Measurements from ENCODE around the gene TMEM63C.
"Not testable (repeated sequence)": the region's sequence is repeated elsewhere in the genome, so short reads cannot be mapped to it uniquely, and the experiment has no call there.

The TMEM63C gene

DNA sequence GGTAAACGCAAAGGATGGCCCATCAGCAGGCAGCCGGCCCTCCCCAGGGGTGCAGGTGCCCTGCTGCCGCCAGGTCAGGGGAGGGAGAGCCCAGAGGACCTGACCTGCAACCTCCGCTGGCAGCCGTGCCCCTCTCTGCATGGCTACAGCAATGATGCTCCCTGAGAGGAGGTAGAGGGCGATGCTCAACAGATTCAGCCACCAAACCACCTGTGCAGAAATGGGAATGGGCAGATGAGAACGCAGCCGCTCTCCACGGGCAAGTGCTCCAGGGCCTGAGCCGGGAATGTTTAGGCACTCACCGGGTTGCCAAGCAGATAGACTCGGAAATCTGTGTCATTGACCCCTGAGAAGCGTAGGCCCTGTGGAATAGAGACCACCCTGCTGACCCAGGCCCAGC is 98.1 kb downstream of the TMEM63C start:
- DNase-seq, result no peak

DNA sequence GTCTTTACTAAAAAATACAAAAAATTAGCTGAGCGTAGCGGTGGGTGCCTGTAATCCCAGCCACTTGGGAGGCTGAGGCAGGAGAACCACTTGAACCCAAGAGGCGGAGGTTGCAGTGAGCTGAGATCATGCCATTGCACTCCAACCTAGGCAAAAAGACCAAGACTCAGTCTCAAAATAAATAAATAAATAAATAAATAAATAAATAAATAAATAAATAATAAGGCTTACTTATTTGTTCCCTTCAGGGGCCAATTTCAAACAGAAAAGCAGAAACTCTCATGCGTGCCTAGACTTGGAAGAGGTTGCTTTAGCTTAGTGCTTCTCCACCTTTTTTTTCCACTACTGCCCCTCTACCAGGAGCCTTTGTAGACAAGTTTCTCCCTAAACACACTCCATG is 99.3 kb downstream of the TMEM63C start:
- DNase-seq, result not testable (repeated sequence)

DNA sequence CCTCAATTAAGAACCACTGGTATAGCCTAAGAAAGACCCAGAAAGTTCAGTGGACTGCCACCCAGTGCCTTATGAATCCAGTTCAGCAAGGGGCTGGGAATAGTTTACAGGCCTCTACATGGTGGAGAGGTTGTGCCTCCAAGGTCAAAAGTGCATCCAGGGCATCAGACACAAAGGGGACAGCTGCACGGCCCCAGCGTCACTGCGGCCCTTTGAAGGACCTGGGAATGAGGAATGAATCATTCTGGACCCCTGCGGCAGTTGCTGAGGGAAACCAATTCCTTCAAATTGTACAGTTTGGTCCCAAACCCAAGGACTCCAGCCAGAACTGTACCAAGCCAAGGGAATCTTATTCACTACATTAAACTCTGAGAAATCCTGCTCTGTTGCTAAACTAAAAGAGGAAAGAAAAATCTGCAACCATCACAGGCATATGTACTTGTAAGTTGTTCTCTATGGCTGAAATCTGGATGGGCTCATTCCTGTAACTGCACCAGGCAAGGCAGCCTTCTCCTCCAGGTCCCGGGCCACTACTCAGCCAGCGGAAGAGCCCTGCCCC is 100.3 kb downstream of the TMEM63C start:
- no peak for DNase-seq

DNA sequence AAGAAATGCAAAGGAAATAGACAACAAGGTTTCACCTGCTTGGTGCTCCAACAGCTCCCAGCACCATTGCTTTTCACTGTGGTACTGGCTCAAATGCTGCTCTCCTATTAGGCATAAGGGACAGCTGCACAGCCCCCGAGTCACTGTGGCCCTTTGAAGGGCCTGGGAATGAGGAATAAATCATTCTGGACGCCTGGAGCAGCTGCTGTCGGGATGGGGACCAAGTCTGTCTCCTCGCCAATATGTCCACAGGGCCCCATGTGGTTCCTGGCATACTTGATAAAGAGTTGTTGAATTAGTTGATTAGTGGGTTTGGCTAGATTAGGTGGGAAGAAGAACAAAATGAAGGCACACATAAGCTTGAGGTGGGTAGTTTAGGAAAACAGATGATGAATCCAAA is 102.5 kb downstream of the TMEM63C start:
- no peak for DNase-seq

DNA sequence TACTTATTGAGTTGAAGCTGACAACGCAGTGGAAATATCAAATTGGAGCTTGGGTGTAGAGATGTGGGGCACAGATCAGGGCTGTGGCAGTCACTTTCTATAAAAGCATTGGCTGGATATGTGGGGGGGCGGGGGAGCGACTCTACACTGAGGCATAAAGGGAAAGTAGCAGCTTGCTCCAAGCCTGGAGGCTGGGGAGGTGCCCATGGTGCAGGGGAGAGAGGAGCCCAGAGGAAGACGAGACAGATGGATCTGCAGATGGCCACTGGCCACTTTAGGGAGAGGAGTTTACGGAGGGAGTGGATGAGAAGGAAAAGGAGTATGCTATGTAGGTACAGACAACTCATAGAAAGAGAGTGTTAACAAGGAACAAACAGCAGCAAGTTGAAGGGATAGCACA is 102.9 kb downstream of the TMEM63C start:
- DNase-seq, result no peak

DNA sequence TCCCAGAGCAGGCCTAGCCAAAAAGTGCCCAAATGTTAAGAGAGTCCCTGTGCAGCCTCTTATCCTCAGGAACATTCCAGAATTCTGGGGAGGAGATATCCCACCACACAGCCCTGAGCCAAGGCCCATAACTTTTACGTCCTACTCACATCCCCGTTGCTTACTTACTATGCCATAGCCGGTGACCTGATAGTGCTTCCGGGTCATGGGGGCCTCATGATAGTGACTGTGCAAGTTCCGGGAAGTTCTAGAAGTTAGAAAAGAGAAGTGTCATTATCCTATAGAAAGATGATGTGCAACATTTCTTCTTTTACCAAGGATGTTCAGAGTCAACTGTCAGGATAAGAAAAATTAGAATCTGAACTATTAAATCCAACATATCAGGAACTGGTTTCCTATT is 105.0 kb downstream of the TMEM63C start:
- DNase-seq, result no peak

DNA sequence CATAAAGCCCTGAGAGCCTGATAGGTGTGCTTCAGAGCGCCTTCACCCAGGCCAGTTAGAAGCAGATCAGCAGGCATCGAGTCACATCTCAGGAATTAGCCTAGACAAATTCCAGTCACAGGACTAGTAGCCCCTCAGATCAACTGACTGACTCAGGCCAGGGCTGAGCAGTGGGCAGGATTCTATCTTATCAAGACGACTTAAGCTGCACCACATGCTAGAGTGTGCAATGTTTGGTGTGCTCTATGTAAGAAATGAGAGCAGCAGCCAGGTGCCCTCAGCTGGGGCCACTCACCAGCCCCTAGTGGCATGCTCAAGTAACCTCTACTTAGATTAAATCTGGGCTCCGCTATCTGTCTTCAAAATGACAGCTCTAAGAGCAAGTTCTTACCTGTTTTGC is 109.1 kb downstream of the TMEM63C start:
- no peak for DNase-seq

DNA sequence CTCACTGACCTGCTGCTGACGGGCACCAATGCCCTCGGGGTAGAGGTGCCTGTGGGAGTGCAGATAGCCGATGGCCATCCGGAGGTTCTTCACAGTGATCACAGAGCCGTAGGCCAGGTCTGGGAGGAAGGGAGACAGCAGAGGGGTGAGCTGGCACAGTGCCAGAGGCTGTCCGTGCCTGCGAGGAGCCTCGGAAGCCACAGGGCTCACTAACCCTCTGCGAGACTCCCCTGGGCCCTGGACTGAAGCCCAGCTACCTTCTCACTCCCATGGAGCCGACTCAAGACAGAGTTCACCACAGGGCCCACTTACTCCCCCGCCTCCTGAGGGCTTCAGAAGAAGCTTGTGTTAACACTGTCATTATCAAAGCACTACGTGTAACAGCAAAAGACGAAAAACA is 114.6 kb downstream of the TMEM63C start:
- no peak for DNase-seq

DNA sequence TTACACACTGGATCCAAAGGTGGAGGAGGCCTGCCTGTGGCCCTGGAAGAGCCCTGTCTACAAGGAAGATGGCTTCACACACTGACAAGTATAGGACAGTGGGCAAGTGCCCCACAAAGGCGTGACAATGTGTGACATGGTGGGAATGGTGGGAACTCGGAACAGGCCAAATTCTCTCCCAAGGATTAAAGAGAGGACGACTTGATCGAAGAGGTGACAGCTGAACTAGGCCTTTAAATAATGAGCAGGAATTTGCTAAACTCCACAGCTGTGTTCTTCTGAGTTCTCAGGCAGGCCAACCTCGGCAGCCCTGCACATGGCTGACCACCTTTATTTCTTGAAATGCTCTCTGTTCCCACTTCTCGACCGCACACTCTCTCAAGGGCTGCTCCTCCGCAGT is 115.3 kb downstream of the TMEM63C start:
- DNase-seq, result no peak

DNA sequence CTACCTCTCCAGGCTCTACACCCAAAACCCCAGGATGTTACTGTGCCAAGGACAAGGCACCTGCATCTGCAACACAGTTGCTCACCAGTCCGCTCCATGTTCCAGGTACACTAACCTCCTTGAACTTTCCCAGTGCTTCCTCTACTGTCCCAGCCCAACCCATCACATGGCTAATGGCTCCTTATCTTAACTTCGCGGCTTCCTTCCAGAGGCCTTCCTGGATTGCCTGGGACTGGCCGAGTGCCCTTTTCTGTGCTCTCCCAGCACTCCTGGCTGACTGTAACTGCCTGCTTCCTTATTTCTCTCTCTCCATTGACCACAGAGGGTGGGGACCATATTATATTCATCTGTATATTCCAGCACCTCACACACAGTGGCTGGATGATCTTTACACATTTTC is 118.2 kb downstream of the TMEM63C start:
- DNase-seq, result no peak

DNA sequence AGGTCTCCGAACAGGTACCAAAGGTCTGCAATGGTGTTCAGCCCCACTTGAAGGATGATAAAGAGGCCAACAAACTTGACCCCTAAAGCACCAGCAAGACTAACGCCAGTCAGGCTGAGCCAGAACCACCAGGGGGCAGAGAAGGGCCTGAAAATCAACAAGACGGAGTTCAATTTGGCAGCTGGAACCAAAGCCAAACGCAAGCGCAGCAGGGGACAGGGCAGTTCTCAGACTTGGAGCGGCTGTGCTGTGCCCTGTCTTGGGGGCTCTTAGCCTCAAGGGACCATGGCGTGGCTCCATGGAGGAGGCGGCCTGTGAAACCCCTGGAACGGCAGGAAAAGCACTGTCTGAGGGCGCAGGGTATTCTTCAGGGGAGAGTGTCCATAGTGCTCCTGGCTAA is 119.5 kb downstream of the TMEM63C start:
- peak; percentile 75 for DNase-seq

DNA sequence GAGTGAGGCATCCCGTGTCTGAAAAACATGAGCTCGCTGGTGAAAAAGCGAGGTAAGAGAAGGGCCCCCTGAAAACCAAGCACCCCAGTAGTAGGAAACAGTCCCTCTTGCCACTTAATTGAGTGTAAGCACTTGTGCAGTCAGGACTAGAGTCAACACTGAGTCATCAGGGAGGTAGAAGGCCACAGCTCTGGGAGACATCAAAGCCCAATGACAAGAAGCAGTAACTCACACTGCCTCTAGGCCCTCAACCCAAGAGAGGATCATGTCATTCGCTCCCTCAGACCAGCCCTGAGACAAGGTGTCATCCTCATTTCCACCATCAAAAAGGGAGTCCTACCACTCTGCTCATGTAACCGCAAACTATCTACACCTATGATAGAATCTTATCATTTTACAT is 121.3 kb downstream of the TMEM63C start:
- peak; percentile 53 for DNase-seq

DNA sequence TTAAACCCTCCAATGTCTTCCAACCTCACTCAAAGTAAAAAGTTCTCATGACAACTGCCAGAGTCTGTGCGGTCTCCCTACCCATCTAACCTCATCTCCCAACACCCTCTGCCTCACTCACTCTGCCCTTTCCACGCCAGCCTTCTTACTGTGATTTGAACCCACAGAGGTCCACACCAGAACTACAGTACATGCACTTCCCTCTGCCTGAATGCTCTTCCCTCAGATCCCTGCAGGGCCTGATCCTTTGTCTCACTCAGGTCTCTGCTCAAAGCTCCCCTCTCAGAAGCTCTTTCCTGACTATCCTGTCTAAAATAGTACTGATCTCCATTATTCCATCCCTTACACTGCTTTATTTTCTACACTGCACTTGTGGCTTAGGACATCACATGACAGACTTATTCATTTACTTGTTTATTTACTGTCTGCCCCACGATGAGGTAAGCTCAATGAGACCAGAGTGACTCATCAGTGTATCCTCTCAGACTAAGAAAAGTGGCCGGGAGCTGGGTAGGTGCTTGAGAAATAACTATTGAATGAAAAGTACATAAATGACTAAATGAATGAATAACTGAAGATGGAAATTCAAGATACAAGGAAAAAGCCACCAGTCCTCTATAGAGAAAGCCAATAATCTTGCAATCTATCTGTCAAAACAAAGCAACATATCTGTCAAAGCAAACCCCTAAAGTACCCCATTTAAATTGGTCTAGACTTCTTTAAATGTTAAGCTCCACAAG is 122.0 kb downstream of the TMEM63C start:
- DNase-seq, result peak; percentile 76

DNA sequence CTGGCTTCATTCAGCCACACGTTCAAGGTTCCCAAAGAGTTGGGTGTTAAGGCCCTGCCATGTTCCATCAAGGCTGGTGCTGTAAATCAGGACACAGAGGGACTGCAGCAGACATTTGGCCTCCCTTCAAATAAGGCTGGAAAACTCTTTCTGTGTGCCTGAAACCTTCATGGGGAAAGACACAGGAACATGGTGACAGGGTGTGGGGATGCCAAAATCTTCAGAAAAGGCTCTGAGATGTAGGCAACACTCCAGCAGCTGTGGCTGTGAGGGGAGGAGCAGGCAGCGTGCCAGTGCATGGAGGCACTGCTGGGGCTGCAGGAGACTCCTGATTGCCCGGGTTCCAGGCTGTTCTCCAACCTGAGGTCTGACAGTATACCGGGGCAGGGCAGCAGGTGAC is 124.1 kb downstream of the TMEM63C start:
- no peak for DNase-seq

DNA sequence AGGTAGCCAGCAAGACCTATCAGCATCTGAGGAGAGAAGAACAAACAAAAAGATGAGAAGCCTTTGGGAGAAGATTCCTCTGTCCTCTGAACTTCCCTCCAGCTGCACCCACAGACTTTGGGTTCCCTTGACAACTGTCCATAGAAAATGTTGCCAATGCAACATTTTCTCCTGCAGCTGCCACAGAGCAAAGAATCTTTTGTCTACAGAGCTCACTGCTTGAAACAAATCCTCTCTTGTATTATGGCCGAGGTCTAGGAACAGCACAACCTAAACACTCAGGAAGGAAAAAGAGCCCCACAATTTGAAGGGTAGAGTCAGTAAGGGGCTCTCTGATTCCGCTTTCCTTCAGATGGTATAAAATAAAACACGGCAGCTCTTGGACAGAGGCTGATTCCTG is 124.8 kb downstream of the TMEM63C start:
- no peak for DNase-seq

DNA sequence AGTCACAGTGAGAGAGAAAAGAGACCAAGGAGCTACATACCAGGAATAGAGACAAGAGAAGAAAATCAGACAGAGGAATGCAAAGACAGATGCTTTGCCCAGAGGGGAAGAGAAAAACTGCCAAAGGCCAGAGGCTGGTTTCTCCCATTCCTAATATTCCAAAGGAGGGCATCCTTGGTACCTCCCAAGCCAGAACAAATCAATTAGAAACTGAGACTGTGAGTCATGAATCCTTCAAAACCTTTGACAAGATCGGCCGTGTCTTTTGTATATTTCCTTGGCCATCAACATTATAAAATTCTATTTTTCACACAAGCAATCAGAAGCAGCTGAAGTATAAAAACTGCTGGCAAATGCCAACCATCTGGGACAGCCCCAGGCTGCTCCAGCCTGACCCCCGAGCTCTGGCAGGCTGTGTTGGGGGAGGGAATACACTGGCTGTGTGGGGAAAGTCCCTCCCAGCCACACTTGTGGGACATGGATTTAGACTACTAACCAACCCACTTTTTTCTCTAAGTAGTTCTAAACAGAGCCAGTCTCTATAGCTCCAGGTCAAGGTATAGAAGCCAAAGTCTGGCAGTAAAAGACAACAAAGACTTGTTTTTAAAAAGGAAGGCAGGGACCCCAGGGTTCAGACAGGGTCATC is 125.4 kb downstream of the TMEM63C start:
- DNase-seq, result peak; percentile 27
